Globus pallidus (tissue), 1 donor: ENCODE measurements around the gene PDE2A.

ENCODE experiments used
- DNase-seq: peaks from one replicate; pipeline ENCODE4 v3.0.0-alpha.2; 2015; ENCODE audit warnings: low spot score

PDE2A gene

DNA sequence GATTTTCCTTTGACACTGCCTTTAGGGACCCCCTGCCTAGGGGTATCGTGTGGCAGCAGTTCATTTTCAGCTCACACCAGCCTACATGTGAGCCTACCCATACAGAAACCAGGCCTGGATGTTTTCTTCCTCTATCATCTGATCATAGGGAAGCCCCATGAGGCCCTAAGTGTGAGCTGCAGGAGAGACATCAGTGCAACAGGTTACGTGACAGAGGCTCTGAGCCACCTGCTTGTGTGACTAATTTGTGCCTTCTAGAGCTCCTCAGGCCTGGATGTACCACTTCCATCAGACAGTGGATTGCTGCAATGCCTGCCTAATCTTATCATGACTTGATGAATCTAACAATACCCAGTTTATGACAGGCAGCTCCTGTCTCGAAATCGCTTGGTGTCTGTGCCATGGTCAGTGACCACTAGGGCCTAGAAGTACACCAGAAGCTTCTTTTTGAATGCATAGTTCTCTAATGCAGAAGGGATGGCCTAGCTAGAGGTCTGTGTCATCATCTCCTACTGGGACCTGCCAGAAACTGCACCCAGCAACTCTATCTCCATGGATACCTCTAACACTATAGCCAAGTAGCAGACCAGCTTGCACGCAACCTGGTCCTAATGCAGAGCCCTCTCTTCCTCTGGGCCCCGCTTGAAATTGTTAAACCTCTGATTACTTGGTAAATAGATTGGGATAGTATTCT is 130.2 kb downstream of the PDE2A start:
- no peak for DNase-seq

DNA sequence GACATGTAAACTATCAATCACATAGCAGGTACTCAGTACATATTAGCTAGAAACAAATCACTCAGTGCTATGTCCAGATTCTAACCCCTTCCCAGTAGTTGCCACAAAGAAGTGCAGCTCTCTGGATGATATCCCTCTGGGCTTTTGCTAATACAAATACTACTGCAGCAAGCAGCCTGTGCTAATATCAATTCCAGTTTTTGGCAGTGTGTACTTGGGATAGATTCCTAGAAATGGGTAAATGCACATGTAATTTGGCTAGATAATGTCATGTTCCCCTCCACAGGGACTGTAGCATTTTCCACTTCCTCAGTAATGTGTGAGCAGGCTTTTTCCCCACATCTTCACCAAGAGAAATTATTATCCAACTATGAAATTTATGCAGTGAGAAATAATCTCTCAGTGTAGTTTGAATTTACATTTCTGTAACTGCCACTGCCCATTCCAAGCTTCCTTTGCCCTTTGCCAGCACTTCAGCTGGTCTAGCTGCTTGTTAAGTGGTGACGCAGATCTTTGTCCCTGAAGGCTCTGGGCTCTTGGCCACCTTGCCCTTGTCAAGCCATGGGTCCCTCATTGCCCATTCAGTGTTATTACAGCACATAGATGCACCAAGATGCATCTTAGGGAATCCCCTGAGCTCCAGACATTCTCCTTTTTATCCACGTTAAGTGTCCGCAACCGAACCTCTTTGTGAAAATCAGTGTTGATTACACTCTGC is 132.8 kb downstream of the PDE2A start:
- no peak for DNase-seq

DNA sequence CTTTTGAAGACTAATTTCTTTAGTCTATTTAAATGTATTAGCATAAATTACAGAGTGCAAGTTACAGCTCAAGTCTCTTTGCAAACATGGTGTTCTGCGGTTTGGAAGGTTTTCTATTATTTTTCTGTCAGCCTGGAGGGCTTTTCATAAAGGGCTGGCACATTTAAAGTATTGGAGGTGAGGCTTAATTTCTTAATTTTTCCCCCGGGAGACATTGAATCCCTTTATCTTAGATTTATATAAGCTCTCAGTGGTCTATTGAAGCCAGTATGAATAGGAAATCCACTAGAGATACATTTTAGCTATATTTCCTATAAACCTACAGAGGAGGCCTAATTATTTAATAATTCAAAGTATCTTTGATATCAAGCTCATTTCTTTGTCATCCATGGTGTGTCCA is 137.2 kb downstream of the PDE2A start:
- DNase-seq: no peak

DNA sequence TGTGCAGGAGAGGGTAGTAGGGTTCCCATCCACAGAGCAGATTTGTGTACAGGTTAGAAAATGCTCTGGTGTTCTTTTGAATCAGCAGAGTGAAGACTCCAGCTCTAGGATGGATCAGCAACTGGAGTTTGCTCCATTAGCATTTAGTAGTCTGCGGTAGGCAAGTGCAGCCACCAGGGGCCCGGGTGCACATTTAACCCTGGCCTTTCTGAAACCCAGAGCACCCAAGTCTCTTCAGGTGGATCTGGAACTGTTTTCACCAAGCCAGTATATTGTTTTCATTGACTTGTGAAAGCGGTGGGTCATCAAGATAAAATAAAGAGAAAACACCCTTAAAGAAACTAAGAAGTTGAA is 139.1 kb downstream of the PDE2A start:
- no peak for DNase-seq

DNA sequence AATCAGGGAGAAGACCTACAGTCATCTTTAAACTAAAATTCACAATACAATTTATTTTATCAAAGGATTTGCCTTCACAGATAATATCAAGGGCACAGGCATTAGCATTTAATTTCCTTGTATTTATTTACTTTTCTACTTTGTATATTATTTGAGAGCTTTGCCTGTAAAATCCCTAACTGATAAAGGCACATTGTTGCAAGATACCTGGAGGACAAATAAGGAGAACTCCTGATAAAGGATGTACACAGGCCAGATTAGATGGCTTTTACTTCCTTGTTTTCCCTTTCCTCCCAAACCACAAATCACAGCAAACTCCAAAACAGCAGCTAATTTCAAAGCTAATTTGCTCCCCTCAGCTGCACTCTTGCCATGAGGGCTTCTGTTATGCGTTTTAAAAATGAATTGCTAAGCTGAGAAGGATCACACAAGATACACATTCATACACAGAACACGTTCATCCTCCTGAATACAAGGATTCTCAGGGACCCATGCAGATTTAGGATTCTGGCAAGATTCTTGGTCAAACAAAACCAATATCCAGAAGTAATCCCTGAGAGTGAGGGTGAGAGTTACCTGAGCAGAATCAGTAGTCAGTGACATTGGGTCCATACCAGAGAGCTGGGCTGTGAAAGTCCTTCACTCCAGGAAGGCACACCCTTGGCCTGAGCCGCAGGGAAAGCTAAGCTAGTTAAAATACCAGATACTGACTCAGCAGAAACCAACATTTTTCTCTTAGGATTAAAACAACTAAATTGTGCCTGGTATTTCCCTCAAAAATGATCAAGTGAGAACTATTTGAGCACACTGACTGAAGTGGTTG is 139.6 kb downstream of the PDE2A start:
- DNase-seq: no peak

DNA sequence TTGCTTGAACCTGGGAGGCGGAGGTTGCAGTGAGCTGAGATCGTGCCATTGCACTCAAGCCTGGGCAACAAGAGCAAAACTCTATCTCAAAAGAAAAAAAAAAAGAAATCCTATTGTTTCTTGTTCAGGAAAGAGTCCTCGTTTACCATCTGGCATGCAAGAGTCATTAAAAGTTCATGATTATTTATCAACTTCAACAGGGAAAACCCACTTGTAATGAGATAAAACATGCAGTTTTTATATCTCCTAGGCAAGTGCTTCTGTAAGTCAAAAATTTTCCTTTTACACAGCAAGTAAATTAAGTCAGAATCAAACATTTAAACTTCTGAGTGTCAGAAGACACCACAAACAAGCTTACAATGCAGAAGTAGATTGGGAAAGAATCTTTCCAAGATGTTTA is 145.2 kb downstream of the PDE2A start:
- DNase-seq: no peak

DNA sequence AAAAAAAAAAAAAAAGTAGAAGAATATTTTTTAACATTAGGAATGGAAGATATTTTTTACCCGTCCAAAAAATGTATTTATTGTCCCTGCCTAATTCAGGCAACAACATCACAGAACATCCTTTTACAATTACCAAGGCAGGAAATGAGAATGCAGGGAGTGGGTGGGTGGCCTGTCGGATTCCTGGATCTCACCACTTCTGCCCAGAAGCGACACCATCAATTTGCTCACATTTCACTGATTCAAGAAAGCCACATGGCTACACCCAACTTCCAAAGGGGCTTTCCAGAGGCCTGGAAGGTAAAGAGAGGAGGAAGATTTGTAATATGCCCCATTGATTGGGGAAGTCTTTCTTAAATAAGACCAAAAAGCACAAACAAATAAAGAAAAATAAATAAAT is 146.1 kb downstream of the PDE2A start:
- no peak for DNase-seq
